ENCODE data around the gene SOX1.

SOX1 gene

DNA sequence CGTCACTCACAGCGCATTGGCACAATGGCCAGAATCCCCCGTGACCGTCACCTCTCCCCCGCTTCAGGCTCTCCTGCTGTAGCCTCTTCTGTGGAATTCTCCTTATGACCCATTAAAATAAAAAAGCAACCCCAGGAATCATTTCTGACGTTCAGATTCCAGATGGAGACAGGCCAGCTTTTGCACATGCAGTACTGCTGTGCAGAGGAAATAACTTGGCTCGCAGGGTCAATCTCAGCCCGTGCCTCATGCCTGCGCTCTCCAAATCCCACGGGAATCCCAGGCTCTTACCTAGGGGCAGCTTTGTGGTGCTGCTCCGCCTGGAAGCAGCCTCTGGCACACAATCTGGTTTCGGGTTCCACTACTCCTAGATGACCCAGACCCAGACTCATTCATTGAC lies 32.7 kb upstream of the SOX1 start:
- H3K4me3 ChIP-seq (ENCODE audit: control insufficient read depth, low read depth, low read length): no peak overlapping the region
- TF ChIP-seq, protein P1, sequence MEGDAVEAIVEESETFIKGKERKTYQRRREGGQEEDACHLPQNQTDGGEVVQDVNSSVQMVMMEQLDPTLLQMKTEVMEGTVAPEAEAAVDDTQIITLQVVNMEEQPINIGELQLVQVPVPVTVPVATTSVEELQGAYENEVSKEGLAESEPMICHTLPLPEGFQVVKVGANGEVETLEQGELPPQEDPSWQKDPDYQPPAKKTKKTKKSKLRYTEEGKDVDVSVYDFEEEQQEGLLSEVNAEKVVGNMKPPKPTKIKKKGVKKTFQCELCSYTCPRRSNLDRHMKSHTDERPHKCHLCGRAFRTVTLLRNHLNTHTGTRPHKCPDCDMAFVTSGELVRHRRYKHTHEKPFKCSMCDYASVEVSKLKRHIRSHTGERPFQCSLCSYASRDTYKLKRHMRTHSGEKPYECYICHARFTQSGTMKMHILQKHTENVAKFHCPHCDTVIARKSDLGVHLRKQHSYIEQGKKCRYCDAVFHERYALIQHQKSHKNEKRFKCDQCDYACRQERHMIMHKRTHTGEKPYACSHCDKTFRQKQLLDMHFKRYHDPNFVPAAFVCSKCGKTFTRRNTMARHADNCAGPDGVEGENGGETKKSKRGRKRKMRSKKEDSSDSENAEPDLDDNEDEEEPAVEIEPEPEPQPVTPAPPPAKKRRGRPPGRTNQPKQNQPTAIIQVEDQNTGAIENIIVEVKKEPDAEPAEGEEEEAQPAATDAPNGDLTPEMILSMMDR (conservative IDR thresholded peaks at IDR 0.05; ENCODE audit: control insufficient read depth, insufficient read depth, low read depth, low read length): no peak
- DNase-seq (ENCODE audit: low read depth): no peak

DNA sequence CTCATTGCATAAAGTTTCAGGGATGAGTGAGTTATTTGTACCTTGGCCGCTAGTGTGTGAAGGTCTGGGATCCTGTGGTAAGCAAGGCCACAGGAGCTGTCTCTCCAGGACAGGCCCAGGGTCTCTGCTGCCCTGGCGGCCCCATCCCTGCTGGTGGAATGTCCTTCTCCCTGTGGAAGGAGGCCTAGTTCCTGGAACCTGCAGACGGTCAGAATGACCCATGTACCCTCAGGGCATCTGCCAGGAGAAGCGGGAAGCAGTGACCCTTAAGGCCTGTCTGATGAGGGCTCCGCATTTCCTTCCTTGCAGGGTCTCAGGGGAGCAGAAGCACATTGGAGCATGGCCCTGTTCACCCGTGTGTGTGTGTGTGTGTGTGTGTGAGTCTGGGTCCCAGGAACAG lies 32.1 kb upstream of the SOX1 start:
- TF ChIP-seq, protein P1 (conservative IDR thresholded peaks at IDR 0.05; ENCODE audit: control insufficient read depth, insufficient read depth, low read depth, low read length): no peak
- H3K4me3 ChIP-seq (ENCODE audit: control insufficient read depth, low read depth, low read length): no peak overlapping the region
- no peak for DNase-seq (ENCODE audit: low read depth)

DNA sequence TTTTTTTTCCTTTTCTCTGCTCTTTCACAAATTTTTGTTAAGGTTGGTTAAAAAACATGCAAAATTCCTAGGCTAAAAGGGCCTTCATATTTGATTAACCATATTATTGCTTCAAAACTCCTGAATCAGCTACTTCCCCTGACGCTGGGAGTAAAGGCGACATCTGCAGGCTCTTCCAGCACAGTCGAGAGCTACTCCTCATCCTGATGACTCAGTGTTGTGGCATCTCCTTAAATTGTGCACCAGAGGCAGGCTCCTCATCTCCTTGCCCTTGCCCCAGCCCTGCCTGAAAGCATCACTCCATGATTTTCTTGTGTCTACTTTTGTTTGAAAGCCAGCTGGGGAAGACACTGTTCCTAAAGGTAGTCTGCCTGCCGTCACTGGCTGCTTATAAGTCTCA lies 24.5 kb upstream of the SOX1 start:
- no peak overlapping the region for H3K4me3 ChIP-seq (ENCODE audit: control insufficient read depth, low read depth, low read length)
- TF ChIP-seq, protein P1 (conservative IDR thresholded peaks at IDR 0.05; ENCODE audit: control insufficient read depth, insufficient read depth, low read depth, low read length): no peak
- no peak for DNase-seq (ENCODE audit: low read depth)

DNA sequence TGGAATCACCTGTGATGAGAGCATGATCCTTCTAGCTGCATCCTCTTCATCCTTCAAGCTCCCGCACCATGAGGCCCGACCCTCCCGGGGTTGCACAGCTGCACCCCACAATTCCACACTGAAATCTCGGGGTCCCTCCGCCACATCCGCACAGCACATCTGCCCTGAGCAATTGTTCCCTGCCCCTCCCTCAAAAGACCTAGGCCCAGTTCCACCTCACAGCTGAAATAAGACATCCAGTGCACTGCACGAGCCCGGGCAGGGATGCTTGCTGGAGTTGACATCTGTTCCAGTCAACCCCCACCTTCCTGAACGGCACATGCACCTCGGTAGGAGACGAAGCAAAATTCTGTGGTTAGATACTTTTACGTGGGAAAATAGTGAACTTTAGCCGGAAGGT lies 14.7 kb upstream of the SOX1 start:
- no peak for DNase-seq (ENCODE audit: low read depth)
- H3K4me3 ChIP-seq (ENCODE audit: control insufficient read depth, low read depth, low read length): no peak overlapping the region
- TF ChIP-seq, protein P1 (conservative IDR thresholded peaks at IDR 0.05; ENCODE audit: control insufficient read depth, insufficient read depth, low read depth, low read length): no peak

DNA sequence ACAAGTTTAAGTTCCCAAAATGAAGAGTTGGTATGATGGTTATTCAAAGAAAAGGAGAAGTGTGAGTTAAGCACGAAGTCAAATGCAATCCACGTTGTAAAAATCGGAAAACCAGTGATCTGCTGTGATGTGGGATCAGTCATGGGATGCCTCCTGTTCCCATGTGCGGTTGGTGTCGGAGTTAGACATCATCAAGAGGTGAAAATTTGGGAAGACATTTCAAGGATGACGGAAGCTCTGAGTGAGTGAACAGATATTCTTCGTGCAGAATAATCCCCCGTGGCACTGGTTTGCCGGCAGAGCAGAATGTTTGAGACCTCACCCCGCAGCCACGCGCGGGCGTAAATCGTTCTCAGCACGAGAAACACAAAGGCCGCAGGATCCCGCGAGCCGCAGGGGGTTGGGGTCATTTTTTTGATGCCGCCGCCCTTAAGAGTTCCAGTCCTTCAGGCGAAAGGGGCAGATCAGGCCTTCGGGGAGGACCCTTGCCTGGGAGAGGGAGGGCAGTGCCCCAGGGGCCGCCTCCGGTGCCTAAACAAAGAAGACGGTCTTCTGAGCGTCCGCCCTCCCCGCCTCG lies 13.7 kb upstream of the SOX1 start:
- TF ChIP-seq, protein P1 (conservative IDR thresholded peaks at IDR 0.05; ENCODE audit: control insufficient read depth, insufficient read depth, low read depth, low read length): no peak
- no peak for DNase-seq (ENCODE audit: low read depth)
- H3K4me3 ChIP-seq (ENCODE audit: control insufficient read depth, low read depth, low read length): no peak overlapping the region

DNA sequence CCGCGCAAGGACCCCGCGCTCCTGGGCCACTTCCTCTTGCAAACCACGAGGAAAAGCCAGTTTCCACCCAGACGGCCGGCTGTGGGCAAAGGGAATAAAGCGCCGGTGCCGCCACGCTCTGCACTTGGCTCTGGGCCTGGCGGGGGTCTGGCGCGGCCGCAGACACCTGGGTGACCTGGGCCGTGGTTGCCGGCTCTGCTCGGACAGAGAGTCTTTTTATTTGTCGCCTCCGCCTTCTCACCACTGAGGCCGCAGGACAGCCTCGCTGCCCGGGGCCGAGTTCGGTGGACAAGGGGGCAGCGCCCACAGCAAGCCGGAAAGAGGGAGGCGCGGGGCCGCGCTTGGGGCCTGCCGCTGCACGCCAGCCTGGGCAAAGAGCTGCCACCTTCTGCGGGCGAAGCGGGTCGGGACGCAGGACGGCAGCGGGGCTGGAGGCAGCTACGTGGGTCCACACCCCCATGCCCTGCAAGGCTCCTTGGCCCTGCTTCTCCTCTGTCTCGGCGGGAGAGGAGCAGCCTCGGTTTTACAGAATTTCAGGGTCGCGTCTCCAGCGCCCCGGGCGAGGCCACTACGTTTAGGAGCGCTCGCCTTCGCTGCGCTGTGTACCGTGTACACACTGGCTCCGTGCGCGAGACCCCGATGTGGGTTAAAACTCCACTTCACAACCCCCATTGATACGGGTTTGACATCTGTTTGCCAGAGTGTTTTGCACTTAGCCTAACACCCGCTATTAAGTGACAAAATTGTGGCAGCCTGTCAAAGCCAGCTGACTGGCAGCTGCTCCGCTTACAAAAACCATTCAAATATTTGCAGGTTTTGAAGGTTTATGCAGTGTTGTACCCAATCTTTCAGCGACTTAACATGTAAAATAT lies 13.0 kb upstream of the SOX1 start:
- TF ChIP-seq, protein P1 (conservative IDR thresholded peaks at IDR 0.05; ENCODE audit: control insufficient read depth, insufficient read depth, low read depth, low read length): no peak
- no peak for DNase-seq (ENCODE audit: low read depth)
- no peak overlapping the region for H3K4me3 ChIP-seq (ENCODE audit: control insufficient read depth, low read depth, low read length)

Data from fibroblast of mammary gland (primary cell).